HFFc6 (cell line): Measurements from ENCODE around the gene FHOD3. TPM values are rescaled to one million over a fixed set of nuclear protein-coding genes. Genes with fewer than 3 reads are reported as not detected.

Source experiments
- DNase-seq: peaks from one replicate; pipeline ENCODE4 v3.0.0-alpha.2; 2018
- H3K27ac Mint-ChIP-seq: 2 replicates; pipeline ENCODE4 v1.8.0; 2020; ENCODE audit warnings: mild to moderate bottlenecking, mixed read lengths
- H3K27me3 Mint-ChIP-seq: 2 replicates; pipeline ENCODE4 v1.8.0; 2021; ENCODE audit warnings: mild to moderate bottlenecking, moderate library complexity, mixed read lengths; ENCODE audit not compliant: insufficient read depth
- H3K36me3 Mint-ChIP-seq: 2 replicates; pipeline ENCODE4 v1.8.0; 2021; ENCODE audit warnings: low read depth, mixed read lengths
- H3K4me1 Mint-ChIP-seq: 2 replicates; pipeline ENCODE4 v1.8.0; 2020; ENCODE audit warnings: low read depth, mixed read lengths
- H3K4me3 Mint-ChIP-seq: 2 replicates; pipeline ENCODE4 v1.8.0; 2020; ENCODE audit warnings: mild to moderate bottlenecking, moderate library complexity, mixed read lengths
- H3K9me3 Mint-ChIP-seq: 2 replicates; pipeline ENCODE4 v1.8.0; 2020; ENCODE audit warnings: mild to moderate bottlenecking, mixed read lengths
- CTCF ChIP-seq: fragments of 200-600 bp; sonication (generic); IDR thresholded peaks from 2 replicates; pipeline ENCODE4 v1.5.0; 2021; ENCODE audit warnings: antibody characterized with exemption, mild to moderate bottlenecking
- total RNA-seq, 6 experiments: library from RNA; stranded (reverse); fragmentation: NEBNext Ultra II Directional; extraction: Animal tissue kit (Norgen Biotek cat#: 25700); gene quantifications; 2 replicates in 1 of 6; 3 replicates in 5 of 6; pipeline ENCODE4 v1.2.3, GENCODE V29; 2021

Gene FHOD3
- total RNA-seq, 6 experiments from 2014 or later = 32.8 to 67.6 (median 61.4) TPM

- Mint-ChIP-seq H3K36me3 (peaks cover 16% of the 10 kb centered on the region), H3K4me1 (peaks cover 99% of the 10 kb centered on the region), H3K27ac (peak overlapping the region; percentile 90), H3K27me3 (no peaks in the 10 kb centered on the region), H3K4me3 (peak overlapping the region; percentile 91), H3K9me3 (no peaks in the 10 kb centered on the region)
- peak; percentile 65 for DNase-seq
- TF ChIP-seq CTCF = no peak
Measured at GRCh38 chr18:36693931-36694620, 396.6 kb downstream of the FHOD3 start.

GRCh38 chr18:36695806-36696205 lies 398.3 kb downstream of the FHOD3 start:
- peaks cover 33% of the 10 kb centered on the region for H3K36me3 Mint-ChIP-seq
- no peaks in the 10 kb centered on the region; the same call in 1 of the 2 replicates for H3K27me3 Mint-ChIP-seq
- no peak for TF ChIP-seq CTCF
- no peak overlapping the region for H3K27ac Mint-ChIP-seq
- peaks cover 99% of the 10 kb centered on the region for H3K4me1 Mint-ChIP-seq
- H3K4me3 Mint-ChIP-seq = no peak overlapping the region
- no peaks in the 10 kb centered on the region for H3K9me3 Mint-ChIP-seq
- no peak for DNase-seq

- H3K27me3 Mint-ChIP-seq = no peaks in the 10 kb centered on the region; the same call in 1 of the 2 replicates
- H3K27ac Mint-ChIP-seq = peak overlapping the region; percentile 15
- H3K9me3 Mint-ChIP-seq = no peaks in the 10 kb centered on the region
- TF ChIP-seq CTCF = no peak
- H3K4me1 Mint-ChIP-seq = peaks cover 81% of the 10 kb centered on the region
- peak; percentile 81 for DNase-seq
- peaks cover 32% of the 10 kb centered on the region for H3K36me3 Mint-ChIP-seq
- no peak overlapping the region for H3K4me3 Mint-ChIP-seq
Measured at GRCh38 chr18:36697905-36698304, 400.4 kb downstream of the FHOD3 start.

GRCh38 chr18:36700955-36701354 lies 403.4 kb downstream of the FHOD3 start:
- Mint-ChIP-seq H3K36me3 (peaks cover 41% of the 10 kb centered on the region), H3K27me3 (peaks cover 3% of the 10 kb centered on the region; the same call in 1 of the 2 replicates), H3K27ac (no peak overlapping the region; the same call in 1 of the 2 replicates), H3K4me1 (peaks cover 72% of the 10 kb centered on the region), H3K4me3 (no peak overlapping the region), H3K9me3 (no peaks in the 10 kb centered on the region)
- DNase-seq = no peak
- TF ChIP-seq CTCF = no peak

- no peak for DNase-seq
- Mint-ChIP-seq H3K36me3 (peaks cover 47% of the 10 kb centered on the region), H3K4me1 (peaks cover 72% of the 10 kb centered on the region), H3K27me3 (peaks cover 3% of the 10 kb centered on the region), H3K27ac (no peak overlapping the region), H3K9me3 (no peaks in the 10 kb centered on the region), H3K4me3 (no peak overlapping the region)
- no peak for TF ChIP-seq CTCF
Measured at GRCh38 chr18:36702401-36703013, 405.0 kb downstream of the FHOD3 start.
